Psoas muscle (tissue), 8 donors: Measurements from ENCODE around the gene NTNG1. TPM values are rescaled to one million over a fixed set of nuclear protein-coding genes. Genes with fewer than 3 reads are reported as not detected.

Experiments used
- ATAC-seq, 4 donors: fragments of 200-7000 bp; cut with Tn5 transposase; one replicate each; pipeline ENCODE4 v1.9.1; 2020; ENCODE audit warnings: moderate library complexity in 3 of 4, mild to moderate bottlenecking in 2 of 4
- DNase-seq, 2 donors: peaks; one replicate each; pipeline ENCODE4 v3.0.0-alpha.2; 2020
- H3K27ac ChIP-seq: fragments of 200-600 bp; one replicate; pipeline ENCODE4 v1.8.0; 2022
- H3K27me3 ChIP-seq, 3 donors: fragments of 200-600 bp in 1 of 3; one replicate each; pipeline versions ENCODE4 v1.6.1 to v1.8.0; 2013 to 2022; ENCODE audit warnings: low read length in 2 of 3, mild to moderate bottlenecking in 2 of 3, moderate library complexity in 1 of 3; ENCODE audit not compliant: insufficient read depth in 3 of 3
- H3K36me3 ChIP-seq, 2 donors: fragments of 200-600 bp in 1 of 2; one replicate each; pipeline versions ENCODE4 v1.6.1 to v1.8.0; 2013 to 2022; ENCODE audit warnings: low read depth in 1 of 2, mild to moderate bottlenecking in 1 of 2, moderate library complexity in 1 of 2; ENCODE audit not compliant: insufficient read depth in 1 of 2
- H3K4me1 ChIP-seq: fragments of 200-600 bp; one replicate; pipeline ENCODE4 v1.8.0; 2022
- H3K4me3 ChIP-seq: fragments of 200-600 bp; one replicate; pipeline ENCODE4 v1.8.0; 2022; ENCODE audit warnings: mild to moderate bottlenecking
- H3K9me3 ChIP-seq: fragments of 200-600 bp; one replicate; pipeline ENCODE4 v1.8.0; 2022
- CTCF ChIP-seq: fragments of 200-600 bp; IDR thresholded peaks from one replicate; pipeline ENCODE4 v1.8.0; 2022; ENCODE audit warnings: antibody characterized with exemption
- WGBS, 3 donors: extraction: QIAGEN DNeasy Blood & Tissue Kit; methylation state at CpG; one replicate each; pipeline versions ENCODE4 v1.1.6 to v1.1.7; 2013; 5-methylcytosine and 5-hydroxymethylcytosine counted together
- intact Hi-C, 2 donors: fragments of 100-400 bp; cut with DNase I; formaldehyde crosslinking; loops; one replicate each; pipeline versions ENCODE4 v1.11.0 to v1.14.2; 2022
- polyA plus RNA-seq, 3 donors: library from polyadenylated mRNA; stranded (reverse); fragments of 200-250 nt; gene quantifications; one replicate each; pipeline ENCODE4 v1.2.3, GENCODE V29; 2013
- total RNA-seq, 4 donors: library from RNA; stranded (reverse); fragmentation: NEBNext Ultra II Directional in 2 of 4; extraction: Animal tissue kit (Norgen Biotek cat#: 25700) in 2 of 4; gene quantifications; one replicate each; pipeline versions ENCODE4 v1.2.1 to v1.2.4, GENCODE V29; 2021 to 2023
- donor health status: healthy with polysubstance abuse.
- donor health status: DM: no; HTN: no; CAD: no; lungs with moderate emphysema.
- donor health status: Bipolar disorder and iron deficiency.
- donor health status: healthy.
- donor health status: DM: yes; HTN: yes; CAD: no.
- donor health status: DM: no; HTN: no; CAD: no.
- donor health status: DM: no; HTN: no; CAD: no.
- donor health status: DM: yes; HTN: yes; CAD: no.

Gene NTNG1
- total and polyA plus RNA-seq, 7 donors: 0.01 to 0.34 (median 0.27) TPM; not detected in 4

DNA sequence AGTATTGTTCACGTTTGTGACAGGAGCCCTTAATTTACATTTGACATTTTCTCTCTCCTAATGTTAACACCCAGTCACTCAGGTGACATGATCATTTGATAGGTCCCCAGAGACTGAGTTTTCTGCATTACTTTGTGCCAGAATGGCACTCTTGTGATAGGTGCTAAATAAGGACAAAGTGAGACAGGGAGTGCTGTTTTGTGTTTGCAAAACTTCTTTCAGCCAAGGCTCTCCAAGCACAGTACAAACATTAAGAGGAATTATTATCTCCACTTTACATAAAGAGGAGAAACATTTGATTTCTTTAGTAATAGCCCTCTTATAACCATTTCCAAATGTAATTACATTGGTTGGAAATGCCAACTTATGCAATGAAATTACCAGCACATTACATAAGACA, 355.2 kb downstream of the NTNG1 start:
- no peak overlapping the region for H3K4me3 ChIP-seq
- no peaks in the 10 kb centered on the region for H3K9me3 ChIP-seq
- no peak for ATAC-seq
- DNase-seq: no peak
- no peaks in the 10 kb centered on the region for H3K36me3 ChIP-seq
- no peaks in the 10 kb centered on the region for H3K4me1 ChIP-seq
- 18 to 47% (median 23%) methylated on average over 1 of the region's 1 CpG for WGBS, 3 donors
- intact Hi-C loops: loop anchor here in 1 of 2 donors (10.0 kb wide), 1 partner anchor 71 kb away; no protein-coding TSS in a partner anchor
- TF ChIP-seq CTCF: no peak
- H3K27me3 ChIP-seq: no peaks in the 10 kb centered on the region
- H3K27ac ChIP-seq: no peak overlapping the region

GRCh38 chr1:107499139-107499744, 358.4 kb downstream of the NTNG1 start:
- no peaks in the 10 kb centered on the region for H3K36me3 ChIP-seq
- no peaks in the 10 kb centered on the region for H3K9me3 ChIP-seq
- ATAC-seq (no peak), DNase-seq (no peak)
- intact Hi-C loops: loop anchor here in 1 of 2 donors (10.0 kb wide), 1 partner anchor 74 kb away; no protein-coding TSS in a partner anchor
- WGBS, 3 donors: 69 to 74% (median 69%) methylated on average over 4 of the region's 4 CpGs
- no peaks in the 10 kb centered on the region for H3K27me3 ChIP-seq
- no peak overlapping the region for H3K27ac ChIP-seq
- TF ChIP-seq CTCF: no peak
- H3K4me1 ChIP-seq: no peaks in the 10 kb centered on the region
- H3K4me3 ChIP-seq: no peak overlapping the region

DNA sequence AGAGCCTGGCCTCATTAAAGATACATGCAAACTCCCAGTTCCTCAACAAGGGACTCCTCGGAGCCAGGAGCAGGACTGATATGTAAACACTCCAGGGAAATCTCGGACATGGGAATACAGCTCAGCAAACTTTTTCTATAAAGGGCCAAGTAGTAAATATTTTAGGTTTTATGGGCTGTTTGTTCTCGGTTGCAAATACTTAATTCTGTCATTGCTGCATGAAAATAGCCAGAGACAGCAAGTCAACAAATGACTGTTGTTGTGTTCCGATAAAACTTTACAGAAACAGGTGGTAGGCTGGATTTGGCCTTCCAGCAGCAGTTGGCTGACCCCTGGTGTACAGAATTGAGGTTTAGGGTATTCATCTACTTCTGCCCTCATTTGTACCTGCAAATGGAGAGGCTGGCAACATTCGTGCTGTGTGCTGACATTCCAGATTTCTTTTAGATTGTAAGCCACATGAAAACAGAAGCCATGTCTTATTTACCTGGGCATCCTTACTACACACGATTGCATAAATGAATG, 360.3 kb downstream of the NTNG1 start:
- ATAC-seq (no peak), DNase-seq (no peak)
- H3K27me3 ChIP-seq: no peaks in the 10 kb centered on the region
- no peaks in the 10 kb centered on the region for H3K36me3 ChIP-seq
- intact Hi-C loops: no loop called here
- no peak for TF ChIP-seq CTCF
- H3K4me1 ChIP-seq: no peaks in the 10 kb centered on the region
- no peak overlapping the region for H3K27ac ChIP-seq
- no peak overlapping the region for H3K4me3 ChIP-seq
- 76 to 87% (median 82%) methylated on average over 6 of the region's 6 CpGs for WGBS, 3 donors
- H3K9me3 ChIP-seq: no peaks in the 10 kb centered on the region

- Histone ChIP-seq H3K27me3 (no peaks in the 10 kb centered on the region), H3K27ac (no peak overlapping the region), H3K36me3 (no peaks in the 10 kb centered on the region), H3K9me3 (no peaks in the 10 kb centered on the region), H3K4me3 (no peak overlapping the region), H3K4me1 (no peaks in the 10 kb centered on the region)
- DNase-seq (no peak), ATAC-seq (no peak)
- no peak for TF ChIP-seq CTCF
- intact Hi-C loops: no loop called here
- WGBS, 3 donors: 81 to 88% (median 86%) methylated on average over 4 of the region's 4 CpGs
These were observed 369.5 kb downstream of the NTNG1 start for GRCh38 chr1:107510347-107510746.

DNA sequence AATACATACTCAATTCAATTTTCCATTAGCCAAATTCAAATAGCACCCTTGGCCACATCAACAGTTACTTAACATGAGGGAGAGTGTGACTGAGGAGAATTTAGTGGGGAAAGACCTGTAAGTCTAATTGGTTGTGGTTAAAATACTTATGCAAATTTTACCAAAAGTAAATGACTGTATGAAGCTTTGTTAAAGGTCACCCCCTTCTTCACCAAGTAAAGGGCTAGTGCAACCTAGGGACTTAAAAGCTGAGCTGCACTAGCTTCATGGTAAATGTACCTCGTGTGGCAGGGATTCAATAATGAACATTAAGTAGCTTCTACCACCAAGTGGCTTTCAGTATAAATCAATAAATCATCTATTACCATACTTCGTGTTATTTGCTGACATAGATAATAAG, 372.0 kb downstream of the NTNG1 start:
- no peaks in the 10 kb centered on the region for H3K9me3 ChIP-seq
- H3K27me3 ChIP-seq: no peaks in the 10 kb centered on the region
- H3K4me1 ChIP-seq: no peaks in the 10 kb centered on the region
- H3K36me3 ChIP-seq: no peaks in the 10 kb centered on the region
- no peak for DNase-seq
- ATAC-seq: no peak
- intact Hi-C loops: no loop called here
- no peak overlapping the region for H3K4me3 ChIP-seq
- 56 to 60% (median 59%) methylated on average over 2 of the region's 2 CpGs for WGBS, 3 donors
- TF ChIP-seq CTCF: no peak
- no peak overlapping the region for H3K27ac ChIP-seq
